Measurements from ENCODE around the gene PFDN4.
"Not testable (repeated sequence)": the region's sequence is repeated elsewhere in the genome, so short reads cannot be mapped to it uniquely, and the experiment has no call there.

The PFDN4 gene

DNA sequence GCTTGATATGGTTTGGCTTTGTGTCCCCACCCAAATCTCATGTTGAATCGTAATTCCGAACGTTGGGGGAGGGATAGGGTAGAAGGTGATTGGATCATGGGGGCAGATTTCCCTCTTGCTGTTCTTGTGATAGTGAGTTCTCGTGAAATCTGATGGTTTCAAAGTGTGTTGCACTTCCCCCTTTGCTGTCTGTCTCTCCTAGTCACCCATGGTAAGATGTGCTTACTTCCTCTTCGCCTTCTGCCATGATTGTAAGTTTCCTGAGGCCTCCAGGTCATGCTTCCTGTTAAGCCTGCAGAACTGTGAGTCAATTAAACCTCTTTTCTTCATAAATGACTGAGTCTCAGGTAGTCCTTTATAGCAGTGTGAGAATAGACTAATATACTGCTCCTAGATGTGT is 19.9 kb downstream of the PFDN4 start:
- no peak for DNase-seq

DNA sequence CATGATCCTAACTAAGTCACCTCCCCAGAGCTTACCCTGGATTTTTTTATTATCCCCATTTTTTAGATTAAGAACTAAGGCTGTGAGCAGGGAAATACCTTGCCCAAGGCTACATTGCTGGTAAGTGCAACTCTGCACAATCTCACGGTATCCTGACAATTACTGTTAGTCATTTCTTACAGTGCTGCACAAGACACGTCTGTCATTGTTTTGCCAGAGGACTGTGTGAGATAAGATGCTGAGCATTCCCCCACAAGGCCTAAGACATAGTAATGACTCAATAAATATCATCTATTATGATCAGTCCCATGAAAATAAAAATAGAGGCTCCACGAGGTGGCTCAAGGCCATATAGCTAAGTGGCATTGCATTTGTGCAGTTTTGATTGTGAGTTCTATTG is 21.0 kb downstream of the PFDN4 start:
- no peak for DNase-seq

DNA sequence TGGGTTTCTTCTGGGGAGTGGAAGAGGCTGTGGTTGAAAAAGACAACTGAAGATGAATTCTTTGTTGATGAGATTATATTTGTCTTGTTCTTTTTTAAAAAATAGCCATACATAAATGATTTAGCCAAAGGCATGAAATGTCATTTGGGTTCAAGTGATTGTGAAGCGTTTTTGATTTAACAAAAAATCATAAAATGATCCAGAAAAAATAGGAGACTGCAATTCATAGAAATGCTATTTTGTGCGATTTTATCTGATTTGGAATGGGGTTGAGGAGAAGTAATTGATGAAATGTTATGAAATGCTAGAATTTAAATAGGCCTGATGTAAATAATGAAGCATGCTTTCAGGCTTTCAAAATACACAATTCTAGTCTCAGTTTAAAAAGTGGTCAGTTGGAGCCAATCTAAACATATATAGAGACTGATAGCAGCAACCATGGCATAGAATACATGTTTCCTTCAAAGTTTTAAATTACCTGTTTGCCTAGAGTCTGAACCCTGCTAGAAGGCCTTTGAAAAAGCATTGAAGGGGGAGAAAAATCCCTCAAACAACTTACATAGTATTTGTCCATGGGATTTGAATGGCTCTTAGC is 21.8 kb downstream of the PFDN4 start:
- no peak for DNase-seq

GRCh38 chr20:54231036-54231435 is 23.1 kb downstream of the PFDN4 start:
- DNase-seq: no peak

DNA sequence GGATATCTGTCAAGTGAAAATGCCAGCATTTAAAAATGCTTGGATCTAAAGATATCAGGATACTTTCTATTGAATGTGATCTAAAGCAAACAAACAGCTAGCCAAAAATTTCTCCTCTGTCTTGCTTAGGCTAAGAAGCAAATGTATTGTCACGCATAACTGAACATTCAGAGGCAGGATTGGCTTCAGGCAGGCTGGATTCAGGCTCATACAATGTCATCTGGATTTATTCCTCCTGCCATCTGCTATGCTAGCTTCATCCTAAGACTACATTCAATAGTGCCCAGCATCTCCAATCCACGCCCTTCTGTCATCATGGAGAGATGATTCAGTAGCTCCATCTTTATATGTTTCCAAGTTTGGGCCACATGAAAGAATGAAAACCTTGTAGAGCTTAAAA is 27.1 kb downstream of the PFDN4 start:
- no peak for DNase-seq

DNA sequence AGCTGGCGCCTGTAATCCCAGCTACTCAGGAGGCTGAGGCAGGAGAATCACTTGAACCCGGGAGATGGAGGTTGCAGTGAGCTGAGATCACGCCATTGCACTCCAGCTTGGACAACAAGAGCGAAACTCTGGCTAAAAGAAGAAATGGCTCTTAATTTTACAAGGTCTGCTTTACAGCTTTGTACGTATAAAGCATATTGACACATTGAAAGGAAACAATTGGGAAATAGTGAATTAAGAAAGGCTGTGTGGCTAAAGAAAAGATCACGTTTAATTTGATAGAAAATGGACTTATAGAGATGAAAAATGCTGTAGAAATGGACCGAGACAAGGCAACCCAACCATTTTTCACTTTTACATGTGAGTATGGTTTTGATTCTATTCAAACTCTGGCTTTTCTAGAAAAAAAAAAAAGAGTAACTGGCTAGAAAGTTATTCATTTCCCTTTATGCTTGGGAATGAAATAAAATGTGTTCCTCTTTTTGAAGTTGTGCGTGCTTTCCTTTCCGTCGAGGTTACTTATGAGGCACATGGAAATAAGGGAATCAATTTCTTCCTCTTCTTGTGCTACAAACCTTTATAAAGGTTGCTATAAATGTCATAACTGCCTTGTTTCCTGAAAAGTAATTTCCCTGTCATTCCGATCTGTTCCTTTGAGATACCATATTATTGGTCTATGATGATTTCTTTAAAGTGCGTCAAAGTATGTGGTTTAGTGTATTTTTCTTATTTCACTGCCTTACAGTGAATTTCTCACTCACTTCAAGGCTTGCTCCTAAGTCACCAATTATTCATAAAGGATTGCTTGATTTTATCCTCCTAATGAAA is 29.4 kb downstream of the PFDN4 start:
- DNase-seq: no peak

DNA sequence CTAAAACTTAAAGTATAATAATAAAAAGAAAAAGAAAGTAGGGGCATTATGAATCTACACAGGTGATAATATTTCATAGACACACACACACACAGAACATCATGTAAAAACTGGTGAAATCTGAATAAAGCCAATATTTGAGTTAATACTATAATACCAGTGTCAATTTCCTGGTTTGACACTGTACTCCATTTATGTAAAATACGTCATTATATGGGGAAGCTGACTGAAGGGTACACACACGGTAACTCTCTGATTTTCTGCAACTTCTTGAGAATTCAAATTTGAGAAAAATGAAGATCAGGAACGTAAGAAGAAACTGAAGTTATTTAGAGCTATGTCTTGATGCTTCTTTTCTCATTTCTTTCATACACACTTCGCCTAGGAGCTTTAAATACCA is 36.2 kb downstream of the PFDN4 start:
- DNase-seq: no peak

GRCh38 chr20:54248705-54249104 is 40.8 kb downstream of the PFDN4 start:
- not testable (repeated sequence) for DNase-seq

DNA sequence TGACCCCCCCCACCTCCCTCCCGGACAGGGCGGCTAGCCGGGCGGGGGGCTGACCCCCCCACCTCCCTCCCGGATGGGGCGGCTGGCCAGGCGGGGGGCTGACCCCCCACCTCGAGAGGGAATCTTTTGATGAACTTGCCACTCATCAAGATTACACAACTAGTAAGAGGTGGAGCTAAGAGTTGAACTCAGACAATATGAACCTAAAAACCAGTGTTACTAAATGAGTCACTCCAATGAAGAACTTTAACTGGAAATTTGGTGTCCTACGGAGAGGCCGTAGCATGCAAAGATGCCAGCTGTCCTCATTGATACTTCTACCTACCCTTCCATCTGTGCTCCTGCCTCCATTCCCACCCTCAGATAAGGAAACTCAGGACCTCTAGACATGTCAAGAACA is 42.8 kb downstream of the PFDN4 start:
- DNase-seq: no peak

GRCh38 chr20:54251096-54251495 is 43.2 kb downstream of the PFDN4 start:
- no peak for DNase-seq

DNA sequence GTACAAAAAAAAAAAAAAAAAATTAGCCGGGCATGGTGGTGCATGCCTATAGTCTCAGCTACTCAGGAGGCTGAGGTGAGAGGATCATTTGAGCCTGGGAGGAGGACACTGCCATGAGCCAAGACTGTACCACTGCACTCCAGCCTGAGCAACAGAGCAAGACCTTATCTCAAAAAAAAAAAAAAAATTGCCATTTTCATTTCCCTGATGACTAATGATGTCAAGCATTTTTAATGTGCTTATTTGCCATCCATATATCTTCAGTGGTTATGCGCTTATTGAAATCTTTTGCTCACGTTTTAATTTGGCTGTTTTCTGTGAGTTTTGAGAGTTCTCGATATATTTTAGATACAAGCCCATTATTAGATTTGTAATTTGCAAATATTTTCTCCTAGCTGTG is 46.7 kb downstream of the PFDN4 start:
- no peak for DNase-seq

- no peak for DNase-seq
Observed at GRCh38 chr20:54255157-54255556, 47.3 kb downstream of the PFDN4 start.

DNA sequence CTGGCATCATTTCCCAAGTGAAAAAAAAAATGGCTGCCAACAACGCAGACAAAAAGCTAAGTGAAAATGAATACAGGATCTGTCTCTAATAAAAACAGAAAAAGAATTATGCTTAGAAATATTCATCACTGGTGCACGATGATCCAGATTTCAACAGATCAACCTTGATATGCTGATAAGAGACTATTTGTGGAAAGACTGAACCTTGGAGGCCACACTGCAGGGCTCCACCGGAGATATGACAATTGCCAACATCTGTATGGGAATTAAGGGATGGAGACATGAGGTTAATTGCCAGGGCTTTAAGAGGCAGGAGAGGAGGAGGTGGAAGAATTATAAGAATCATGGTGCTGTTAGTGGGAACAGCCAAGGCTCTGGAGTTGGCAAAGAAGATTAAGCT is 48.3 kb downstream of the PFDN4 start:
- DNase-seq: no peak

GRCh38 chr20:54257071-54257816 is 49.4 kb downstream of the PFDN4 start:
- DNase-seq: no peak

GRCh38 chr20:54260116-54260515 is 52.2 kb downstream of the PFDN4 start:
- DNase-seq: no peak

DNA sequence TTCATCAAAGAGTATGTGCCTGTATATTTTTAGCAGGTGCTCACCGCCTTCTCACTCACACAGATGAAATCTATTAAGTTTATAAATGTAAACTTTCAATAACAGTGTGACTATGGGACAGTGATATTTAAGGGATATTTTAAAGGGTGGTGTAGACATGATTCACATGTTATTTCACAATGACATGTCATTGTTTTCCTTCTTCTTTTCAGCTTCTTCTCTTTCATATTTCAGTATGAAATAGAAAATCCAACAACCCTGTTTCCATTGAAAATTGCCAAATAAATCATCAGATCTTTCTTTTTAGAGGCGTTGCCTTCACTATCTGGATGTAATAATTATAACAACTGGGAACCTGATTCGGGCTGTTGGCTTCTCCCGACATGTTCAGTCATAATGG is 54.8 kb downstream of the PFDN4 start:
- DNase-seq: no peak

GRCh38 chr20:54263116-54263690 is 55.3 kb downstream of the PFDN4 start:
- DNase-seq: no peak

DNA sequence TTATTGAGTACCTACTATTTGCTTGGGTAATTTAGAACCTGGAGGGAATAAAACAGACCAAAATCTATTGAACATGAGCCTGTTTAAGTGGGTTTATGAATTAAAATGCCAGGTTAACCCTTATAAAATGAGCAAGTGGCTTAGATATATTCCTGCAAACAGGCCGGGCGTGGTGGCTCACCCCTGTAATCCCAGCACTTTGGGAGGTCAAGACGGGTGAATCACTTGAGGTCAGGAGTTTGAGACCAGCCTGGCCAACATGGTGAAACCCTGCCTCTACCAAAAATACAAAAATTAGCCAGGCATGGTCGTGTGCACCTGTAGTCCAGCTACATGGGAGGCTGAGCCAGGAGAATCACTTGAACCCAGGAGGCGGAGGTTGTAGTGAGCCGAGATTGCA is 57.9 kb downstream of the PFDN4 start:
- DNase-seq: not testable (repeated sequence)

DNA sequence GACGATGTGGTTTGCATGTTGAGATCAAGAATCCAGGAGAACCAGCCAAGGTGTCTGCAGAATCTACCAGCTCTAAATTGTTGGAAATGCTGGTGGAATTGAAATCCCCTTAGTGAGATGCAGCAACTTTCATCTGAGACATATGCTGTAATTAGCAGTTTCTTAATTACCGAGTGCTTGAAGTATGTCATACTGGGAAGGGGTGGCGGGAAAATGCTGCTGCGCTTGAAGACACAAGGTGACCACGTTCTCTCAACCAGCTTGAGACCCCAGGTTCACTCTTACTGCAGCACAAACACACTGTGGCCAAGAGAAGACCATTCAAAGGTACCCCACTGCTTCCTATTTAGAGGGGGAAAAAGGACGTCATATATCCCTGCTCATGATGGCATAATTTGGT is 59.0 kb downstream of the PFDN4 start:
- no peak for DNase-seq

DNA sequence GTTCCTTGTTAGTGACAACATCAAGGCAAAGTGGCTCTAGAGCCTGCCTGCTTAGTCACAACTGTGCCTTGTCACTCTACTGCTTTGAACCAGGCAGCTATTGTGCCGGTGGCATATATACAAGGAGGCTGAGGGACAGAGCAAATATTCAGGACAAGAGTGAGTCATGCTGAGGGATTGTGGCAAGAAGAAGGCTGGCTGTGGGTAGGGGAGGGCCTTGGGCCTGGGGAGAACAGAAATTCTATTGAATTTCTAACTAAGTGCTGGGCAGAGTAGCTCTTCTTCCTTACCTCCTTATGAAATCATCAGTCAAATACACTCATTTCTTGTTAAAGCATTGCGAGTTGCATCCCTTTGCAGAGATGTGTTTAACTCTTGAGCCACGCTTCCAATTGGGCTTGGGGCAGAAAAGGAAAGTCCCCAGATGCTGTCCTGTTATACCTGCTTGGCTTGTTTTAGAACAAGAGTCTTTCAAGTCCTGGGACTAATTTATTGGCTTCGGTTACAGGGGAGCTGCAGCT is 59.7 kb downstream of the PFDN4 start:
- no peak for DNase-seq

GRCh38 chr20:54268941-54269340 is 61.1 kb downstream of the PFDN4 start:
- DNase-seq: no peak
